AG04449 (cell line): ENCODE measurements around the gene CCNG2.

ENCODE experiments used
- CTCF ChIA-PET: fragments of 350-600 bp; formaldehyde crosslinking; extraction: SDS; loops from one replicate; lab custom pipeline; 2021; ENCODE audit warnings: antibody characterized with exemption; lab: Yijun Ruan, JAX
- POLR2A ChIA-PET: fragments of 400-600, 350-600 bp; formaldehyde crosslinking; extraction: SDS; loops from one replicate; lab custom pipeline; 2020; ENCODE audit warnings: antibody characterized with exemption, inconsistent platforms; lab: Yijun Ruan, JAX
- DNase-seq: peaks from one replicate; pipeline ENCODE4 v3.0.0-alpha.2; 2010; ENCODE audit warnings: low read depth, low spot score
- H3K4me3 ChIP-seq: 2 replicates; pipeline ENCODE4 v1.5.1; 2011; ENCODE audit warnings: low read depth, mild to moderate bottlenecking, control low read depth, low read length
- TF ChIP-seq, protein P1 (sequence below): IDR thresholded peaks from one replicate; pipeline ENCODE4 v1.5.1; 2011; ENCODE audit warnings: mild to moderate bottlenecking, moderate library complexity, low read length, control low read depth, inconsistent platforms; ENCODE audit not compliant: insufficient read depth; ENCODE audit errors: missing control alignments

The CCNG2 gene

GRCh38 chr4:77197361-77197760 lies 40.4 kb downstream of the CCNG2 start:
- ChIA-PET CTCF (interaction anchor here (1.7 to 13.1 kb wide), 2 partner anchors 12 to 101 kb away, joined by 3 to 222 read pairs; no protein-coding TSS in a partner anchor), POLR2A (no interaction called here)
- no peak for DNase-seq

DNA sequence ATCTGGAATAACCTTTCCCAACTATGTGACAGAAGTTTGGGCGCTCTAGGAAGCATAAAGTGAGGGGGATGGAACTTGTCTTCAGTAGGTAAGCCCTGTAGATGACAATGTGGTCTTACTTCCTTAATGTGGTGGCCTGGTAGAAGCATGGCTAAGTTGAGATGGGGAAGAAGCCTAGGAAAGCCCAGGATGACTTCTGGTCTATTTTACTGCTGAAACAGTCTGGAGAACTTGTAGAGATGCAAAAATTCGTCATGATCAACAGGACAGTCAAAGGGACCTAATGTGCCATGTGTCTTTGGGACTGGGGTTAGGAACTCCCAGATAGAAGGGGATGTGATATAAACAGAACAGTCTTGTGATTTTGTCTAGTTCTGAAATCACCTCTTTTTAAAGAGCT lies 40.8 kb downstream of the CCNG2 start:
- ChIA-PET POLR2A (interaction anchor here (0.7 kb wide), 1 partner anchor 13 kb away, joined by 4 read pairs; no protein-coding TSS in a partner anchor), CTCF (interaction anchor here (1.7 to 13.1 kb wide), 3 partner anchors 12 to 130 kb away, joined by 3 to 222 read pairs (median 222); partner anchors contain the start of gene CCNI)
- no peak for DNase-seq
- H3K4me3 ChIP-seq, result no peak overlapping the region
- TF ChIP-seq, protein P1, sequence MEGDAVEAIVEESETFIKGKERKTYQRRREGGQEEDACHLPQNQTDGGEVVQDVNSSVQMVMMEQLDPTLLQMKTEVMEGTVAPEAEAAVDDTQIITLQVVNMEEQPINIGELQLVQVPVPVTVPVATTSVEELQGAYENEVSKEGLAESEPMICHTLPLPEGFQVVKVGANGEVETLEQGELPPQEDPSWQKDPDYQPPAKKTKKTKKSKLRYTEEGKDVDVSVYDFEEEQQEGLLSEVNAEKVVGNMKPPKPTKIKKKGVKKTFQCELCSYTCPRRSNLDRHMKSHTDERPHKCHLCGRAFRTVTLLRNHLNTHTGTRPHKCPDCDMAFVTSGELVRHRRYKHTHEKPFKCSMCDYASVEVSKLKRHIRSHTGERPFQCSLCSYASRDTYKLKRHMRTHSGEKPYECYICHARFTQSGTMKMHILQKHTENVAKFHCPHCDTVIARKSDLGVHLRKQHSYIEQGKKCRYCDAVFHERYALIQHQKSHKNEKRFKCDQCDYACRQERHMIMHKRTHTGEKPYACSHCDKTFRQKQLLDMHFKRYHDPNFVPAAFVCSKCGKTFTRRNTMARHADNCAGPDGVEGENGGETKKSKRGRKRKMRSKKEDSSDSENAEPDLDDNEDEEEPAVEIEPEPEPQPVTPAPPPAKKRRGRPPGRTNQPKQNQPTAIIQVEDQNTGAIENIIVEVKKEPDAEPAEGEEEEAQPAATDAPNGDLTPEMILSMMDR, result no peak

More at GRCh38 chr4:77197361-77197760, 40.4 kb downstream of the CCNG2 start:
- TF ChIP-seq, protein P1, result no peak
- no peak overlapping the region for H3K4me3 ChIP-seq

- POLR2A ChIA-PET, result no interaction called here
Measured at GRCh38 chr4:77199276-77199675, 42.3 kb downstream of the CCNG2 start.

GRCh38 chr4:77199701-77200100 lies 42.7 kb downstream of the CCNG2 start:
- no peak for DNase-seq
- H3K4me3 ChIP-seq, result no peak overlapping the region
- TF ChIP-seq, protein P1, result no peak
- ChIA-PET POLR2A (no interaction called here), CTCF (interaction anchor here (1.0 to 13.1 kb wide), 6 partner anchors 10 to 1020 kb away, joined by 3 to 222 read pairs (median 26); partner anchors contain the start of gene CCNI)

More at GRCh38 chr4:77199276-77199675, 42.3 kb downstream of the CCNG2 start:
- no peak for DNase-seq
- H3K4me3 ChIP-seq, result no peak overlapping the region
- CTCF ChIA-PET, result interaction anchor here (1.0 to 13.1 kb wide), 7 partner anchors 9 to 1020 kb away, joined by 3 to 222 read pairs (median 5); partner anchors contain the start of gene CCNI
- TF ChIP-seq, protein P1, result no peak

DNA sequence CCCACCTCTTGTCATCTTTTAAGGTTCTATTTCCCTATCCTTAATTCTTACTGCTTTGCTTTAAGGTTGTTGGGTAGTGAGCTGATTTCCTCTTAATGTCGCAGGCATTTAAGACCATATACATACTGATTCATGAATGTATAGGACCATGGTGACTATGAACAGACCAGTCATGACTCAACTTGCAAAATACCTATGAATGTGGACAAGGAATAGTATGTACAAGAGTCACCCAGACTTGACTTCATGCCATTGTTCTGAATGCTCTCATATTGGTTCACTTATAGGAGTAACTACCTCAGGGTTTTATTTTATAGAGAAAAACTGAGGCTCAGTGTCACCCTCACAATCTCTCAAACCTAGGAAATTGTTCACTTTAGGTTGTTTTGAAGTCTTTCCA lies 44.3 kb downstream of the CCNG2 start:
- TF ChIP-seq, protein P1, result no peak
- POLR2A ChIA-PET, result no interaction called here

GRCh38 chr4:77201857-77202256 lies 44.9 kb downstream of the CCNG2 start:
- TF ChIP-seq, protein P1, result no peak
- CTCF ChIA-PET, result interaction anchor here (1.2 to 13.1 kb wide), 9 partner anchors 7 to 771 kb away, joined by 3 to 222 read pairs (median 39); partner anchors contain the start of gene CCNI
- POLR2A ChIA-PET, result no interaction called here
- DNase-seq, result no peak
- H3K4me3 ChIP-seq, result no peak overlapping the region

More for the DNA sequence above, 44.3 kb downstream of the CCNG2 start:
- CTCF ChIA-PET, result interaction anchor here (1.2 to 13.1 kb wide), 8 partner anchors 12 to 770 kb away, joined by 3 to 222 read pairs (median 33); partner anchors contain the start of gene CCNI
- DNase-seq, result no peak
- H3K4me3 ChIP-seq, result no peak overlapping the region
